Endothelial cell of umbilical vein (primary cell): ENCODE data around the gene CTNS.

Experiments used
- CTCF ChIP-seq, 2 donors: IDR thresholded peaks; 1 replicate in 1 of 2; 2 replicates in 1 of 2; pipeline ENCODE4 v1.5.1; 2011; ENCODE audit warnings: low read length in 2 of 2, mild to moderate bottlenecking in 2 of 2, moderate library complexity in 2 of 2, control low read depth in 1 of 2, inconsistent platforms in 1 of 2, low read depth in 1 of 2; ENCODE audit not compliant: insufficient read depth in 1 of 2; ENCODE audit errors: extremely low read depth in 1 of 2
- EZH2 ChIP-seq: IDR thresholded peaks from 2 replicates; pipeline ENCODE4 v1.6.1; 2012; ENCODE audit warnings: borderline replicate concordance, low read depth, mild to moderate bottlenecking, moderate library complexity, low read length, inconsistent platforms; ENCODE audit not compliant: severe bottlenecking
- FOS ChIP-seq: IDR thresholded peaks from 2 replicates; pipeline ENCODE4 v1.6.1; 2011; ENCODE audit warnings: mild to moderate bottlenecking, low read length, moderate library complexity, borderline replicate concordance; ENCODE audit not compliant: insufficient read depth
- GATA2 ChIP-seq: IDR thresholded peaks from 2 replicates; pipeline ENCODE4 v1.7.0; 2011; ENCODE audit warnings: low read depth, mild to moderate bottlenecking, moderate library complexity, mixed read lengths, low read length; ENCODE audit not compliant: insufficient read length, insufficient read depth
- JUN ChIP-seq: IDR thresholded peaks from 2 replicates; pipeline ENCODE4 v1.6.1; 2011; ENCODE audit warnings: borderline replicate concordance, low read depth; ENCODE audit not compliant: insufficient read length, insufficient read depth
- MYC ChIP-seq: IDR thresholded peaks from one replicate; pipeline ENCODE4 v1.6.1; 2011; ENCODE audit warnings: mild to moderate bottlenecking, low read depth, low read length
- POLR2A ChIP-seq: IDR thresholded peaks from 2 replicates; pipeline ENCODE4 v1.6.1; 2012; ENCODE audit warnings: low read depth, mild to moderate bottlenecking, control low read depth, low read length
- POLR2AphosphoS5 ChIP-seq: IDR thresholded peaks from 2 replicates; pipeline ENCODE4 v1.6.1; 2012; ENCODE audit warnings: low read depth, mild to moderate bottlenecking, control low read depth, low read length, moderate library complexity; ENCODE audit not compliant: insufficient read depth
- TF ChIP-seq, protein P1 (sequence below): IDR thresholded peaks from 2 replicates; pipeline ENCODE4 v1.6.1; 2011; ENCODE audit not compliant: insufficient read depth, insufficient read length

GRCh38 chr17:3710951-3711383 is 74.4 kb downstream of the CTNS start:
- TF ChIP-seq CTCF (IDR thresholded peaks at IDR 0.05; ENCODE audit: extremely low read depth in 1 of 2, insufficient read depth in 1 of 2, low read depth in 1 of 2, low read length in 2 of 2) (no peak), EZH2 (no peak), POLR2A (no peak), JUN (peak; percentile 52), MYC (no peak), POLR2AphosphoS5 (peak; percentile 22), GATA2 (no peak), FOS (peak; percentile 67)
- TF ChIP-seq, protein P1, sequence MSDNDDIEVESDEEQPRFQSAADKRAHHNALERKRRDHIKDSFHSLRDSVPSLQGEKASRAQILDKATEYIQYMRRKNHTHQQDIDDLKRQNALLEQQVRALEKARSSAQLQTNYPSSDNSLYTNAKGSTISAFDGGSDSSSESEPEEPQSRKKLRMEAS = no peak
